Keratinocyte (primary cell): ENCODE results near the gene MAN1C1. TPM values are rescaled to one million over a fixed set of nuclear protein-coding genes. Genes with fewer than 3 reads are reported as not detected.

ENCODE experiments used
- DNase-seq: peaks from one replicate; pipeline ENCODE4 v3.0.0-alpha.2; 2011; ENCODE audit warnings: low read depth, missing footprints, low spot score
- FAIRE-seq: peaks from 2 replicates; lab custom pipeline; 2011; peaks lifted over from hg19 to GRCh38; lab: Jason Lieb, UNC
- H2AFZ ChIP-seq: 2 replicates; pipeline ENCODE4 v1.6.0; 2012; ENCODE audit warnings: low read length, control low read depth, inconsistent platforms; ENCODE audit not compliant: control insufficient read depth
- H3K27ac ChIP-seq: 2 replicates; pipeline ENCODE4 v1.5.1; 2011; ENCODE audit warnings: low read length; ENCODE audit not compliant: control insufficient read depth, insufficient read depth
- H3K27me3 ChIP-seq: 3 replicates; pipeline ENCODE4 v1.6.0; 2011; ENCODE audit warnings: low read length; ENCODE audit not compliant: control insufficient read depth, insufficient read depth; ENCODE audit errors: extremely low read depth
- H3K36me3 ChIP-seq, 2 experiments: 2 replicates in 1 of 2; 3 replicates in 1 of 2; pipeline ENCODE4 v1.5.1; 2011; ENCODE audit warnings: low read length in 2 of 2, mild to moderate bottlenecking in 1 of 2; ENCODE audit not compliant: control insufficient read depth in 2 of 2, insufficient read depth in 2 of 2; ENCODE audit errors: extremely low read depth in 1 of 2
- H3K4me1 ChIP-seq: 3 replicates; pipeline ENCODE4 v1.5.1; 2011; ENCODE audit warnings: low read length; ENCODE audit not compliant: control insufficient read depth, insufficient read depth; ENCODE audit errors: extremely low read depth
- H3K4me2 ChIP-seq: 3 replicates; pipeline ENCODE4 v1.6.0; 2011; ENCODE audit warnings: low read depth, low read length; ENCODE audit not compliant: control insufficient read depth, insufficient read depth; ENCODE audit errors: extremely low read depth
- H3K4me3 ChIP-seq, 3 experiments: fragments of 200-600 bp in 1 of 3; sonication (generic) in 1 of 3; 2 replicates in 2 of 3; 3 replicates in 1 of 3; pipeline ENCODE4 v1.5.1; 2011 to 2016; ENCODE audit warnings: low read length in 3 of 3, mild to moderate bottlenecking in 3 of 3, control low read depth in 2 of 3, inconsistent platforms in 1 of 3, low read depth in 1 of 3, mixed read lengths in 1 of 3, mixed run types in 1 of 3, moderate library complexity in 1 of 3; ENCODE audit not compliant: control insufficient read depth in 2 of 3, insufficient read depth in 2 of 3; ENCODE audit errors: extremely low read depth in 1 of 3
- H3K79me2 ChIP-seq: 2 replicates; pipeline ENCODE4 v1.6.0; 2012; ENCODE audit warnings: low read length; ENCODE audit not compliant: control insufficient read depth, insufficient read depth
- H3K9ac ChIP-seq: 3 replicates; pipeline ENCODE4 v1.6.0; 2011; ENCODE audit warnings: low read length; ENCODE audit not compliant: control insufficient read depth, insufficient read depth; ENCODE audit errors: extremely low read depth
- H3K9me1 ChIP-seq: 3 replicates; pipeline ENCODE4 v1.6.0; 2011; ENCODE audit warnings: low read length; ENCODE audit not compliant: control insufficient read depth, insufficient read depth; ENCODE audit errors: extremely low read depth
- H3K9me3 ChIP-seq: 2 replicates; pipeline ENCODE4 v1.5.1; 2012; ENCODE audit warnings: low read depth, low read length; ENCODE audit not compliant: control insufficient read depth
- H4K20me1 ChIP-seq: 3 replicates; pipeline ENCODE4 v1.6.0; 2011; ENCODE audit warnings: low read length; ENCODE audit not compliant: control insufficient read depth, insufficient read depth; ENCODE audit errors: extremely low read depth
- CTCF ChIP-seq, 3 experiments: IDR thresholded peaks in 1 of 3; conservative IDR thresholded peaks in 1 of 3; optimal IDR thresholded peaks in 1 of 3; 2 replicates in 2 of 3; 3 replicates in 1 of 3; pipeline versions ENCODE3 to v1.5.1; 2011; ENCODE audit warnings: low read length in 3 of 3, mild to moderate bottlenecking in 3 of 3, moderate library complexity in 2 of 3, control low read depth in 1 of 3, inconsistent platforms in 1 of 3; ENCODE audit not compliant: insufficient read depth in 2 of 3; ENCODE audit errors: extremely low read depth in 1 of 3
- EZH2 ChIP-seq: IDR thresholded peaks from one replicate; pipeline ENCODE4 v1.6.1; 2012; ENCODE audit warnings: inconsistent platforms, mild to moderate bottlenecking, low read length, moderate library complexity
- dilution Hi-C: fragments of 300-500 bp; cut with MboI; formaldehyde crosslinking; loops from one replicate; pipeline ENCODE4 v1.7.0; 2020; ENCODE audit warnings: low sequenced_read_pairs; ENCODE audit not compliant: extremely low pct_ligation_motif_present
- polyA plus RNA-seq, 5 experiments: library from polyadenylated mRNA; depleted of rRNA in 3 of 5; stranded (reverse) in 3 of 5; stranded (forward) in 1 of 5; unstranded in 1 of 5; fragments of >200 nt; gene quantifications; 1 replicate in 1 of 5; 2 replicates in 3 of 5; 3 replicates in 1 of 5; pipeline versions ENCODE4 v1.2.1 to v1.2.3, GENCODE V29; 2011 to 2012; ENCODE audit warnings: missing spikeins in 2 of 5, low read depth in 1 of 5, low replicate concordance in 1 of 5

The MAN1C1 gene
- polyA plus RNA-seq, 1 donor (not counting 4 experiments of a cell fraction or from before 2014, with no cell fraction given) = 0.07 TPM

- H3K4me3 ChIP-seq = no peak overlapping the region
- H3K36me3 ChIP-seq = no peaks in the 10 kb centered on the region
- H4K20me1 ChIP-seq = no peaks in the 10 kb centered on the region
- no peak for DNase-seq
- H3K4me2 ChIP-seq = no peak overlapping the region
- H3K9ac ChIP-seq = no peak overlapping the region
- no peak for TF ChIP-seq EZH2
- TF ChIP-seq CTCF (optimal IDR thresholded peaks at IDR 0.05 in 1 of 3, IDR thresholded peaks at IDR 0.05 in 1 of 3, conservative IDR thresholded peaks at IDR 0.05 in 1 of 3; ENCODE audit: extremely low read depth in 1 of 3, insufficient read depth in 2 of 3, low read length in 3 of 3) = no peak
- no peaks in the 10 kb centered on the region for H3K79me2 ChIP-seq
- H3K4me1 ChIP-seq = peaks cover 3% of the 10 kb centered on the region
- dilution Hi-C loops = no loop called here
- H3K9me3 ChIP-seq = no peaks in the 10 kb centered on the region
- H3K27me3 ChIP-seq = peaks cover 18% of the 10 kb centered on the region
- H3K9me1 ChIP-seq = no peaks in the 10 kb centered on the region
- no peak overlapping the region for H3K27ac ChIP-seq
- FAIRE-seq = no peak
- H2AFZ ChIP-seq = no peak overlapping the region
Measured at GRCh38 chr1:25689686-25690381, 73.2 kb downstream of the MAN1C1 start.

DNA sequence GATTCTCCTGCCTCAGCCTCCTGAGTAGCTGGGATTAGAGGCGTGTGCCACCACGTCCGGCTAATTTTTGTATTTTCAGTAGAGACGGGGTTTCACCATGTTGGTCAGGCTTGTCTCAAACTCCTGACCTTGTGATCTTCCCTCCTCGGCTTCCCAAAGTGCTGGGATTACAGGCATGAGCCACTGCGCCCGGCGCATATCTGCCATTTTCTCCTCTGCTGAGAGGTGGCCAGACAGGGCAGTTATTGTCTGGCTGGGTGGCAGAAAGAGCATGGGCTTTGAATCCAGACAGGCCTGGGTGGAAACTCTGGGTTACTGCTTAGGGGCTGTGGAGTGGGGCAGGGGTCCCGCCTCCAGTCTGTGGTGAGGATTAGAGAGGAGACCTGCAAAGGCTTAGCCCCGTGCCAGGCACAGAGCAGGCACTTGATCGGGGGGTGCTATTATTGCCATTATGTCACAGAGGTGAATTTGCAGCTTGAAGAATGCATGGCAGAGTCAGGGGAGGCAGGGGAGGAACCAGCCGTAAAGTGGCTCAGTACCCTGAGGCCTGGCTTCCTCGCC lies 73.9 kb downstream of the MAN1C1 start:
- TF ChIP-seq EZH2 (no peak), CTCF (optimal IDR thresholded peaks at IDR 0.05 in 1 of 3, IDR thresholded peaks at IDR 0.05 in 1 of 3, conservative IDR thresholded peaks at IDR 0.05 in 1 of 3; ENCODE audit: extremely low read depth in 1 of 3, insufficient read depth in 2 of 3, low read length in 3 of 3) (no peak)
- Histone ChIP-seq H3K4me3 (no peak overlapping the region), H3K36me3 (no peaks in the 10 kb centered on the region), H3K27me3 (peaks cover 16% of the 10 kb centered on the region), H3K9me3 (no peaks in the 10 kb centered on the region), H3K27ac (no peak overlapping the region), H3K4me1 (peaks cover 9% of the 10 kb centered on the region), H3K79me2 (no peaks in the 10 kb centered on the region), H4K20me1 (no peaks in the 10 kb centered on the region), H3K4me2 (no peak overlapping the region), H3K9ac (no peak overlapping the region), H3K9me1 (no peaks in the 10 kb centered on the region), H2AFZ (no peak overlapping the region)
- FAIRE-seq (no peak), DNase-seq (no peak)
- dilution Hi-C loops = no loop called here
